Liver (tissue), 9 donors: ENCODE results near the gene CREB5. TPM values are rescaled to one million over a fixed set of nuclear protein-coding genes. Genes with fewer than 3 reads are reported as not detected.

Experiments
- DNase-seq: peaks from one replicate; pipeline ENCODE4 v3.0.0-alpha.2; 2017; ENCODE audit warnings: low spot score
- H3K27ac ChIP-seq, 2 donors: one replicate each; pipeline ENCODE4 v1.7.0; 2013; ENCODE audit warnings: inconsistent platforms in 2 of 2, low read length in 2 of 2, control low read depth in 1 of 2, low read depth in 1 of 2, mild to moderate bottlenecking in 1 of 2
- H3K27me3 ChIP-seq, 4 donors: one replicate each; pipeline versions ENCODE4 v1.6.1 to v1.7.0; 2013; ENCODE audit warnings: low read length in 3 of 4, inconsistent platforms in 1 of 4, mild to moderate bottlenecking in 1 of 4, moderate library complexity in 1 of 4; ENCODE audit not compliant: control insufficient read depth in 4 of 4, insufficient read depth in 4 of 4
- H3K36me3 ChIP-seq, 4 donors: one replicate each; pipeline versions ENCODE4 v1.6.1 to v1.7.0; 2013; ENCODE audit warnings: low read length in 3 of 4, mild to moderate bottlenecking in 3 of 4, low read depth in 1 of 4, moderate library complexity in 1 of 4; ENCODE audit not compliant: control insufficient read depth in 4 of 4, insufficient read depth in 3 of 4
- H3K4me1 ChIP-seq, 4 donors: one replicate each; pipeline versions ENCODE4 v1.6.1 to v1.7.0; 2013; ENCODE audit warnings: low read length in 3 of 4, mild to moderate bottlenecking in 3 of 4, moderate library complexity in 1 of 4; ENCODE audit not compliant: control insufficient read depth in 4 of 4, insufficient read depth in 4 of 4
- H3K4me3 ChIP-seq, 3 donors: one replicate each; pipeline versions ENCODE4 v1.6.1 to v1.7.0; 2013; ENCODE audit warnings: low read length in 3 of 3, control low read depth in 1 of 3, low read depth in 1 of 3, mild to moderate bottlenecking in 1 of 3
- H3K9ac ChIP-seq, 2 donors: one replicate each; pipeline ENCODE4 v1.7.0; 2013; ENCODE audit warnings: low read length in 2 of 2, mild to moderate bottlenecking in 2 of 2, moderate library complexity in 2 of 2, control low read depth in 1 of 2, low read depth in 1 of 2
- H3K9me3 ChIP-seq, 4 donors: one replicate each; pipeline versions ENCODE4 v1.6.1 to v1.7.0; 2013; ENCODE audit warnings: low read length in 3 of 4; ENCODE audit not compliant: control insufficient read depth in 4 of 4
- EGR1 ChIP-seq, 2 donors: IDR thresholded peaks; 2 replicates each; pipeline ENCODE4 v1.6.1; 2016 to 2018; ENCODE audit warnings: antibody characterized with exemption in 2 of 2, low read depth in 2 of 2
- FOXA2 ChIP-seq: IDR thresholded peaks from 2 replicates; pipeline ENCODE4 v1.6.1; 2016; ENCODE audit warnings: antibody characterized with exemption
- GABPA ChIP-seq, 2 donors: IDR thresholded peaks in 1 of 2; conservative IDR thresholded peaks in 1 of 2; 2 replicates each; pipeline ENCODE4 v1.6.1; 2016; ENCODE audit warnings: antibody characterized with exemption in 2 of 2, mild to moderate bottlenecking in 1 of 2, moderate library complexity in 1 of 2
- HNF4A ChIP-seq, 2 donors: conservative IDR thresholded peaks; 2 replicates each; pipeline ENCODE4 v1.6.1; 2016; ENCODE audit warnings: antibody characterized with exemption in 2 of 2, mild to moderate bottlenecking in 2 of 2
- HNF4G ChIP-seq: IDR thresholded peaks from 2 replicates; pipeline ENCODE4 v1.6.1; 2016; ENCODE audit warnings: antibody characterized with exemption
- JUND ChIP-seq, 2 donors: IDR thresholded peaks; 2 replicates each; pipeline ENCODE4 v1.6.1; 2016; ENCODE audit warnings: antibody characterized with exemption in 2 of 2
- RAD21 ChIP-seq, 2 donors: IDR thresholded peaks; 2 replicates each; pipeline ENCODE4 v1.6.1; 2016; ENCODE audit warnings: antibody characterized with exemption in 2 of 2, mild to moderate bottlenecking in 2 of 2
- RXRA ChIP-seq, 2 donors: IDR thresholded peaks; 2 replicates each; pipeline ENCODE4 v1.6.1; 2017 to 2018; ENCODE audit warnings: antibody characterized with exemption in 2 of 2, mild to moderate bottlenecking in 1 of 2
- SP1 ChIP-seq: IDR thresholded peaks from 2 replicates; pipeline ENCODE4 v1.6.1; 2018; ENCODE audit warnings: antibody characterized with exemption, mild to moderate bottlenecking
- YY1 ChIP-seq: IDR thresholded peaks from 2 replicates; pipeline ENCODE4 v1.6.1; 2016; ENCODE audit warnings: antibody characterized with exemption, mild to moderate bottlenecking
- WGBS: extraction: QIAGEN DNeasy Blood & Tissue Kit; methylation state at CpG from one replicate; pipeline ENCODE4 v1.1.7; 2013; 5-methylcytosine and 5-hydroxymethylcytosine counted together
- polyA plus RNA-seq, 2 donors: library from polyadenylated mRNA; stranded (reverse) in 1 of 2; unstranded in 1 of 2; fragments of 200-250 nt in 1 of 2; fragments of >200 nt in 1 of 2; fragmentation: Nextera tagmentation in 1 of 2; extraction: Ambion mirVana in 1 of 2; gene quantifications; one replicate each; pipeline versions ENCODE4 v1.2.1 to v1.2.3, GENCODE V29; 2013 to 2015
- total RNA-seq, 2 donors: library from RNA; depleted of rRNA; stranded (reverse); fragments of >200 nt; gene quantifications; one replicate each; pipeline ENCODE4 v1.2.3, GENCODE V29; 2014
- TF ChIP-seq, protein P1 (sequence below): fragments of 150-350 bp; IDR thresholded peaks from 2 replicates; pipeline ENCODE4 v1.5.1; 2017; ENCODE audit warnings: improper control_type of control experiment, low read depth, low read length; ENCODE audit not compliant: missing input control
- TF ChIP-seq, protein P2 (sequence below): IDR thresholded peaks from 2 replicates; pipeline ENCODE4 v1.6.1; 2016; ENCODE audit warnings: antibody characterized with exemption, mild to moderate bottlenecking
- TF ChIP-seq, protein P3 (sequence below): IDR thresholded peaks from 2 replicates; pipeline ENCODE4 v1.6.1; 2016; ENCODE audit warnings: antibody characterized with exemption
- TF ChIP-seq, protein P4 (sequence below): IDR thresholded peaks from 2 replicates; pipeline ENCODE4 v1.6.1; 2016; ENCODE audit warnings: antibody characterized with exemption
- TF ChIP-seq, protein P5 (sequence below): IDR thresholded peaks from 2 replicates; pipeline ENCODE4 v1.6.1; 2016; ENCODE audit warnings: antibody characterized with exemption
- donor health status: healthy.
- donor health status: healthy.
- donor health status: healthy.
- donor health status: healthy.
- donor health status: healthy.

Gene CREB5
- total and polyA plus RNA-seq, 4 donors = 0.25 to 0.92 (median 0.67) TPM

DNA sequence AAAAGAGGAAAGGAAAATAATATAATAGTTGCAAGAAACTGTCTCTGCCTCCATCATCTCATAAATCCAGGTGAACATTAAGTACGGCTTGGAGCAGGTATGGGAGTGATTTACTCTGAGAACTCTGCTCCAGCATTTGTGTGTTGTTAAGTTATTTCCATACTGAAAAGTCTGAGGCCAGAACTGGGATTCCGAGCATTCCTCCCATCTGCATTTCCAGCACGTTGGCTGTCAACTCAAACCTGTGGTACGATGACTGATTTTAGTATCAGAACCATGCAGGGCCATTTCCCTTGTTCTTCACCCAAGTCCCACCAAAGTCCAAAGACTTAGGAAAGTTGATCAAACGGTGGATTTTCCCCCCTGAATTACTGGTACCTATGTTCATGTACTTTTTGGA is 104.9 kb downstream of the CREB5 start:
- TF ChIP-seq HNF4G (no peak), GABPA (IDR thresholded peaks at IDR 0.05 in 1 of 2, conservative IDR thresholded peaks at IDR 0.05 in 1 of 2) (no peak), JUND (IDR thresholded peaks at IDR 0.05) (no peak), RXRA (IDR thresholded peaks at IDR 0.05) (no peak), EGR1 (IDR thresholded peaks at IDR 0.05; ENCODE audit: low read depth in 2 of 2) (no peak), FOXA2 (no peak), YY1 (no peak), RAD21 (IDR thresholded peaks at IDR 0.05) (no peak), HNF4A (conservative IDR thresholded peaks at IDR 0.05) (no peak), SP1 (no peak)
- TF ChIP-seq, protein P1, sequence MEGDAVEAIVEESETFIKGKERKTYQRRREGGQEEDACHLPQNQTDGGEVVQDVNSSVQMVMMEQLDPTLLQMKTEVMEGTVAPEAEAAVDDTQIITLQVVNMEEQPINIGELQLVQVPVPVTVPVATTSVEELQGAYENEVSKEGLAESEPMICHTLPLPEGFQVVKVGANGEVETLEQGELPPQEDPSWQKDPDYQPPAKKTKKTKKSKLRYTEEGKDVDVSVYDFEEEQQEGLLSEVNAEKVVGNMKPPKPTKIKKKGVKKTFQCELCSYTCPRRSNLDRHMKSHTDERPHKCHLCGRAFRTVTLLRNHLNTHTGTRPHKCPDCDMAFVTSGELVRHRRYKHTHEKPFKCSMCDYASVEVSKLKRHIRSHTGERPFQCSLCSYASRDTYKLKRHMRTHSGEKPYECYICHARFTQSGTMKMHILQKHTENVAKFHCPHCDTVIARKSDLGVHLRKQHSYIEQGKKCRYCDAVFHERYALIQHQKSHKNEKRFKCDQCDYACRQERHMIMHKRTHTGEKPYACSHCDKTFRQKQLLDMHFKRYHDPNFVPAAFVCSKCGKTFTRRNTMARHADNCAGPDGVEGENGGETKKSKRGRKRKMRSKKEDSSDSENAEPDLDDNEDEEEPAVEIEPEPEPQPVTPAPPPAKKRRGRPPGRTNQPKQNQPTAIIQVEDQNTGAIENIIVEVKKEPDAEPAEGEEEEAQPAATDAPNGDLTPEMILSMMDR = no peak
- TF ChIP-seq, protein P2, sequence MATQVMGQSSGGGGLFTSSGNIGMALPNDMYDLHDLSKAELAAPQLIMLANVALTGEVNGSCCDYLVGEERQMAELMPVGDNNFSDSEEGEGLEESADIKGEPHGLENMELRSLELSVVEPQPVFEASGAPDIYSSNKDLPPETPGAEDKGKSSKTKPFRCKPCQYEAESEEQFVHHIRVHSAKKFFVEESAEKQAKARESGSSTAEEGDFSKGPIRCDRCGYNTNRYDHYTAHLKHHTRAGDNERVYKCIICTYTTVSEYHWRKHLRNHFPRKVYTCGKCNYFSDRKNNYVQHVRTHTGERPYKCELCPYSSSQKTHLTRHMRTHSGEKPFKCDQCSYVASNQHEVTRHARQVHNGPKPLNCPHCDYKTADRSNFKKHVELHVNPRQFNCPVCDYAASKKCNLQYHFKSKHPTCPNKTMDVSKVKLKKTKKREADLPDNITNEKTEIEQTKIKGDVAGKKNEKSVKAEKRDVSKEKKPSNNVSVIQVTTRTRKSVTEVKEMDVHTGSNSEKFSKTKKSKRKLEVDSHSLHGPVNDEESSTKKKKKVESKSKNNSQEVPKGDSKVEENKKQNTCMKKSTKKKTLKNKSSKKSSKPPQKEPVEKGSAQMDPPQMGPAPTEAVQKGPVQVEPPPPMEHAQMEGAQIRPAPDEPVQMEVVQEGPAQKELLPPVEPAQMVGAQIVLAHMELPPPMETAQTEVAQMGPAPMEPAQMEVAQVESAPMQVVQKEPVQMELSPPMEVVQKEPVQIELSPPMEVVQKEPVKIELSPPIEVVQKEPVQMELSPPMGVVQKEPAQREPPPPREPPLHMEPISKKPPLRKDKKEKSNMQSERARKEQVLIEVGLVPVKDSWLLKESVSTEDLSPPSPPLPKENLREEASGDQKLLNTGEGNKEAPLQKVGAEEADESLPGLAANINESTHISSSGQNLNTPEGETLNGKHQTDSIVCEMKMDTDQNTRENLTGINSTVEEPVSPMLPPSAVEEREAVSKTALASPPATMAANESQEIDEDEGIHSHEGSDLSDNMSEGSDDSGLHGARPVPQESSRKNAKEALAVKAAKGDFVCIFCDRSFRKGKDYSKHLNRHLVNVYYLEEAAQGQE = no peak
- TF ChIP-seq, protein P3, sequence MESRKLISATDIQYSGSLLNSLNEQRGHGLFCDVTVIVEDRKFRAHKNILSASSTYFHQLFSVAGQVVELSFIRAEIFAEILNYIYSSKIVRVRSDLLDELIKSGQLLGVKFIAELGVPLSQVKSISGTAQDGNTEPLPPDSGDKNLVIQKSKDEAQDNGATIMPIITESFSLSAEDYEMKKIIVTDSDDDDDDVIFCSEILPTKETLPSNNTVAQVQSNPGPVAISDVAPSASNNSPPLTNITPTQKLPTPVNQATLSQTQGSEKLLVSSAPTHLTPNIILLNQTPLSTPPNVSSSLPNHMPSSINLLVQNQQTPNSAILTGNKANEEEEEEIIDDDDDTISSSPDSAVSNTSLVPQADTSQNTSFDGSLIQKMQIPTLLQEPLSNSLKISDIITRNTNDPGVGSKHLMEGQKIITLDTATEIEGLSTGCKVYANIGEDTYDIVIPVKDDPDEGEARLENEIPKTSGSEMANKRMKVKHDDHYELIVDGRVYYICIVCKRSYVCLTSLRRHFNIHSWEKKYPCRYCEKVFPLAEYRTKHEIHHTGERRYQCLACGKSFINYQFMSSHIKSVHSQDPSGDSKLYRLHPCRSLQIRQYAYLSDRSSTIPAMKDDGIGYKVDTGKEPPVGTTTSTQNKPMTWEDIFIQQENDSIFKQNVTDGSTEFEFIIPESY = no peak
- TF ChIP-seq, protein P4, sequence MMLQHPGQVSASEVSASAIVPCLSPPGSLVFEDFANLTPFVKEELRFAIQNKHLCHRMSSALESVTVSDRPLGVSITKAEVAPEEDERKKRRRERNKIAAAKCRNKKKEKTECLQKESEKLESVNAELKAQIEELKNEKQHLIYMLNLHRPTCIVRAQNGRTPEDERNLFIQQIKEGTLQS = no peak
- TF ChIP-seq, protein P5, sequence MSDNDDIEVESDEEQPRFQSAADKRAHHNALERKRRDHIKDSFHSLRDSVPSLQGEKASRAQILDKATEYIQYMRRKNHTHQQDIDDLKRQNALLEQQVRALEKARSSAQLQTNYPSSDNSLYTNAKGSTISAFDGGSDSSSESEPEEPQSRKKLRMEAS = no peak
- whole genome bisulfite sequencing = 74% methylated on average over 5 of the region's 5 CpGs
- no peak overlapping the region for H3K9ac ChIP-seq

DNA sequence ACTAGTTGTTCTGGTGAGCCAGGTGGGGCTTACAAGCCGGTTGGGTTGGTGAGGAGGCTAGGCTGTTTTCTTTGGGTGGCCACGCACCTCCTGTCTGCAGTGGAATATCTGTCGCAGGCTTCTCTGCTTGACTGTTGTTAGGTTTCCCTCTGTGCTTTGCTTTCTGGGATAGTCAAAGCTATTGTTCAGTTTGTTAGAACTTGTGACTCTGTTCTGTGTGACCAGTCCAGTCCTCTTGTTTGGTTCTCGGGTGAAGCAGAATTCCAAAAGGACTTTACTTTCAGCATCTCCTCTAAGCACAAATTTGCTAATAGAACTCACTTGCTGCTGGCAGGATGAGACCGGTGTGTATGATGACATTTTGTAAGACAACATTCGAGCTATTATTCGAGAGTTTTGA is 105.3 kb downstream of the CREB5 start:
- H3K9ac ChIP-seq = no peak overlapping the region
- DNase-seq = no peak
- no peak overlapping the region for H3K4me3 ChIP-seq
- H3K4me1 ChIP-seq = no peaks in the 10 kb centered on the region
- 81% methylated on average over 7 of the region's 7 CpGs for WGBS
- TF ChIP-seq, protein P2 = no peak
- TF ChIP-seq RXRA (IDR thresholded peaks at IDR 0.05) = no peak
- no peaks in the 10 kb centered on the region for H3K36me3 ChIP-seq
- no peak overlapping the region for H3K27ac ChIP-seq
- peaks cover 0 to 8% (median 1%) of the 10 kb centered on the region in 4 donors for H3K27me3 ChIP-seq
- no peaks in the 10 kb centered on the region for H3K9me3 ChIP-seq

More for the DNA sequence above, 104.9 kb downstream of the CREB5 start:
- peaks cover 0 to 8% (median 1%) of the 10 kb centered on the region in 4 donors for H3K27me3 ChIP-seq
- no peak overlapping the region for H3K27ac ChIP-seq
- no peaks in the 10 kb centered on the region for H3K9me3 ChIP-seq
- DNase-seq = no peak
- H3K36me3 ChIP-seq = no peaks in the 10 kb centered on the region
- no peak overlapping the region for H3K4me3 ChIP-seq
- H3K4me1 ChIP-seq = no peaks in the 10 kb centered on the region
